ENCODE data around the gene TMEM179B. TPM values are rescaled to one million over a fixed set of nuclear protein-coding genes. Genes with fewer than 3 reads are reported as not detected.

Gene TMEM179B
- total RNA-seq, 1 donor from 2014 or later: 20.5 TPM

DNA sequence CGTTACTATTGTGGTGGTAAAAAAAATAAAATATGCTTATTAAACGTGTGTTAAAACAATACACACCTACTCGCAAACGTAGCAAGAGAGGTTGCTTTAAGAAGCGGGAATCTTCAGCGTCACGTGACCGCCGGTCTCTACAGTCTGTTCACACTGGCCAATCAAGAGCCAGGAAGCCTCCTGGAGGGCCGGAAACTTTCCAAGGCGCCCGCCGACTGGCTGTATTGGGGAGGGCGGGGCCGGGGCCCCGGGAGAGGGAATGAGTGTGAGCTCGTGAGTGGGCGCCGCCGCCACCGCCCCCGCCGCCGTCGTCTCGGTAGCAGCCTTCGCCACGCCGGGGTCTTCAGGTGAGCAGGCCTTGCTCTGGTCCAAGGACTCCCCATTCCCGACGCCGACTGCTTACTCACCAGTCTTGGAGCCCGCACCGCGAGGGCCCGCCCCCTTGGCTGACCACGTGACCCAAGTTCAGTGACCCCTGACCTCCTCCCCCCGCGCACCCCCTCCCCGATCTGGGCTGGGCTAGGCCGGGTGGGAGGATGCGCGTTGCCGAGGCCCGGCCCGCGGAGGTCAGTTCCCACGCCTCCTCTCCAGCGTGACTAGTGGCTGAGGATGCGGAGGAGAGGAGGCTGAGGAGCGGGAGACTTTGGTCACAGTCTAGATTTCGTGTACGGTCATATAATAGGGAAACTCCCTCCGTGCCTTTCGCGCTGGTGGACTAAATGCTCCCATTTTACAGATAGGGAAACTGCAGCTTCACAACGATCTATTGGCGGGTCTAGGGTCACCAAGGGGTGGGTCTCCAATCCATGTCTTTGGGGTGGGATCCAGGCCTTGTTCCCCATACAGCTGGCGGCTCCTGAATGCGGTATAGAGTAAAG, 15.8 kb upstream of the TMEM179B start, which contains the start of gene TAF6L:
Gene TAF6L (plus strand): TSS at position 253 of the 878 bp plus-strand sequence. CDS start 4,388 bp downstream, outside the sequence.
- Histone ChIP-seq H3K9me3 (replicated peaks) (no peaks in the 10 kb centered on the region), H3K36me3 (peaks cover 22% of the 10 kb centered on the region), H3K27ac (replicated peaks) (peak within 1 kb of the TSS; percentile 93), H3K4me3 (peak within 1 kb of the TSS; percentile 73), H3K4me1 (peaks cover 29% of the 10 kb centered on the region), H3K27me3 (ENCODE audit: low read depth) (no peaks in the 10 kb centered on the region)
- intact Hi-C loops (cut with micrococcal nuclease): no loop called here
- TF ChIP-seq, protein P1, sequence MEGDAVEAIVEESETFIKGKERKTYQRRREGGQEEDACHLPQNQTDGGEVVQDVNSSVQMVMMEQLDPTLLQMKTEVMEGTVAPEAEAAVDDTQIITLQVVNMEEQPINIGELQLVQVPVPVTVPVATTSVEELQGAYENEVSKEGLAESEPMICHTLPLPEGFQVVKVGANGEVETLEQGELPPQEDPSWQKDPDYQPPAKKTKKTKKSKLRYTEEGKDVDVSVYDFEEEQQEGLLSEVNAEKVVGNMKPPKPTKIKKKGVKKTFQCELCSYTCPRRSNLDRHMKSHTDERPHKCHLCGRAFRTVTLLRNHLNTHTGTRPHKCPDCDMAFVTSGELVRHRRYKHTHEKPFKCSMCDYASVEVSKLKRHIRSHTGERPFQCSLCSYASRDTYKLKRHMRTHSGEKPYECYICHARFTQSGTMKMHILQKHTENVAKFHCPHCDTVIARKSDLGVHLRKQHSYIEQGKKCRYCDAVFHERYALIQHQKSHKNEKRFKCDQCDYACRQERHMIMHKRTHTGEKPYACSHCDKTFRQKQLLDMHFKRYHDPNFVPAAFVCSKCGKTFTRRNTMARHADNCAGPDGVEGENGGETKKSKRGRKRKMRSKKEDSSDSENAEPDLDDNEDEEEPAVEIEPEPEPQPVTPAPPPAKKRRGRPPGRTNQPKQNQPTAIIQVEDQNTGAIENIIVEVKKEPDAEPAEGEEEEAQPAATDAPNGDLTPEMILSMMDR (IDR thresholded peaks at IDR 0.05; ENCODE audit: borderline replicate concordance): no peak
- peak; percentile 98 for DNase-seq

DNA sequence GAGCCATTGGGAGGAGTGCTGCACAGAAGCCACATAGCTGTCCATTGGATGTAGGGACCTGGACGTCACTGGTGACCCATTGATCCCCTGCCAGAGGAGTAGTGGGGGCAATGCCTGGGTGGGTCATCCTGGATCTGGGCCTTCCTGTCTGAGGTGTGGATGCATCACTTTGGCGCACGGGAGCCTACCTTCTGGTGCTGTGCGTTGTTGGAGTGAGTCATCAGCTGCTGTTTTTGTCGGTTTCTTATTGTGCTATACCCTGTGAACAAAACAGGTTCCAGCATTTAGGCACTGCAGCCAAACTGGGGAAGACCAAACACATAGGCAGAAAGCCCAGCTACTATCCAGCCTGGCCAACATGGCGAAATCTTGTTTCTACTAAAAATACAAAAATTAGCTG, 12.8 kb upstream of the TMEM179B start:
- TF ChIP-seq, protein P1 (IDR thresholded peaks at IDR 0.05; ENCODE audit: borderline replicate concordance): no peak
- no peaks in the 10 kb centered on the region for H3K27me3 ChIP-seq (ENCODE audit: low read depth)
- peaks cover 38% of the 10 kb centered on the region for H3K36me3 ChIP-seq
- peaks cover 29% of the 10 kb centered on the region for H3K4me1 ChIP-seq
- intact Hi-C loops (cut with micrococcal nuclease): no loop called here
- DNase-seq: no peak
- H3K9me3 ChIP-seq (replicated peaks): no peaks in the 10 kb centered on the region
- no peak overlapping the region for H3K27ac ChIP-seq (replicated peaks)
- no peak overlapping the region for H3K4me3 ChIP-seq

- TF ChIP-seq, protein P1 (IDR thresholded peaks at IDR 0.05; ENCODE audit: borderline replicate concordance): no peak
- intact Hi-C loops (cut with micrococcal nuclease): no loop called here
- H3K36me3 ChIP-seq: peaks cover 44% of the 10 kb centered on the region
- no peak for DNase-seq
- H3K4me1 ChIP-seq: peaks cover 17% of the 10 kb centered on the region
- no peak overlapping the region for H3K27ac ChIP-seq (replicated peaks)
- no peak overlapping the region for H3K4me3 ChIP-seq
- H3K9me3 ChIP-seq (replicated peaks): no peaks in the 10 kb centered on the region
- H3K27me3 ChIP-seq (ENCODE audit: low read depth): no peaks in the 10 kb centered on the region
Measured at GRCh38 chr11:62775646-62776045, 11.6 kb upstream of the TMEM179B start.

- Histone ChIP-seq H3K27ac (replicated peaks) (no peak overlapping the region), H3K36me3 (peaks cover 52% of the 10 kb centered on the region), H3K4me3 (no peak overlapping the region), H3K4me1 (peaks cover 2% of the 10 kb centered on the region), H3K9me3 (replicated peaks) (no peaks in the 10 kb centered on the region), H3K27me3 (ENCODE audit: low read depth) (no peaks in the 10 kb centered on the region)
- TF ChIP-seq, protein P1 (IDR thresholded peaks at IDR 0.05; ENCODE audit: borderline replicate concordance): no peak
- no peak for DNase-seq
- intact Hi-C loops (cut with micrococcal nuclease): no loop called here
Measured at GRCh38 chr11:62777389-62777788, 9.8 kb upstream of the TMEM179B start.

DNA sequence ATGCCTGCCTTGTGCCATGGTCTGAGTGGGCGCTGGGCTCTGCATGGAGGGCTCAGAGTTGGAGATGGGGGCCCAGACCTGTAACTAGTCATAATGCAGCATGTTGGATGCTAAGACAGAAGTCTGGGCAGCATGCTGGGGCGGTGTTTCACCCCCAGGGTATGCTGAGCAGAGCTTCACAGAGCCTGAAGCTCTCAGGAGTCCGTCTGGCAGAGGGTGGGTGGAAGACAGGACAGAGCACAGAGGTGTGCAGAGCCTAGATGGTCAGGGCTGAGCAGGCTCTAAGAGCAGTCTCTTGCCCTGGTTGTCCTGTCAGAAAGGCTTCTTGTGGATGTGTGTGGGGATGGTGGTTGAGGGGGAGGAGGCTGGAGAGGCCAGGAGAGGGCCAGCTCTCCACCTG, 8.8 kb upstream of the TMEM179B start:
- intact Hi-C loops (cut with micrococcal nuclease): no loop called here
- Histone ChIP-seq H3K9me3 (replicated peaks) (no peaks in the 10 kb centered on the region), H3K27ac (replicated peaks) (no peak overlapping the region), H3K27me3 (ENCODE audit: low read depth) (no peaks in the 10 kb centered on the region), H3K4me3 (no peak overlapping the region), H3K4me1 (no peaks in the 10 kb centered on the region), H3K36me3 (peaks cover 56% of the 10 kb centered on the region)
- TF ChIP-seq, protein P1 (IDR thresholded peaks at IDR 0.05; ENCODE audit: borderline replicate concordance): no peak
- no peak for DNase-seq

Data from left ventricle myocardium inferior (tissue), 1 donor.